SH-SY5Y (cell line): ENCODE data around the gene OR10A2.

Experiments
- GATA2 ChIP-seq: IDR thresholded peaks from 2 replicates; pipeline ENCODE4 v1.6.1; 2011; ENCODE audit warnings: mild to moderate bottlenecking, low read depth, low read length
- GATA3 ChIP-seq: IDR thresholded peaks from 2 replicates; pipeline ENCODE4 v1.6.1; 2011; ENCODE audit warnings: low read depth, mild to moderate bottlenecking, low read length, moderate library complexity

- TF ChIP-seq GATA2 (no peak), GATA3 (no peak)
These were observed 49.1 kb downstream of the OR10A2 start for GRCh38 chr11:6911948-6912347.
